ENCODE data around the gene ATP11A. TPM values are rescaled to one million over a fixed set of nuclear protein-coding genes. Genes with fewer than 3 reads are reported as not detected.

ATP11A gene
- total RNA-seq, 1 experiment from 2014 or later: 80.4 TPM

DNA sequence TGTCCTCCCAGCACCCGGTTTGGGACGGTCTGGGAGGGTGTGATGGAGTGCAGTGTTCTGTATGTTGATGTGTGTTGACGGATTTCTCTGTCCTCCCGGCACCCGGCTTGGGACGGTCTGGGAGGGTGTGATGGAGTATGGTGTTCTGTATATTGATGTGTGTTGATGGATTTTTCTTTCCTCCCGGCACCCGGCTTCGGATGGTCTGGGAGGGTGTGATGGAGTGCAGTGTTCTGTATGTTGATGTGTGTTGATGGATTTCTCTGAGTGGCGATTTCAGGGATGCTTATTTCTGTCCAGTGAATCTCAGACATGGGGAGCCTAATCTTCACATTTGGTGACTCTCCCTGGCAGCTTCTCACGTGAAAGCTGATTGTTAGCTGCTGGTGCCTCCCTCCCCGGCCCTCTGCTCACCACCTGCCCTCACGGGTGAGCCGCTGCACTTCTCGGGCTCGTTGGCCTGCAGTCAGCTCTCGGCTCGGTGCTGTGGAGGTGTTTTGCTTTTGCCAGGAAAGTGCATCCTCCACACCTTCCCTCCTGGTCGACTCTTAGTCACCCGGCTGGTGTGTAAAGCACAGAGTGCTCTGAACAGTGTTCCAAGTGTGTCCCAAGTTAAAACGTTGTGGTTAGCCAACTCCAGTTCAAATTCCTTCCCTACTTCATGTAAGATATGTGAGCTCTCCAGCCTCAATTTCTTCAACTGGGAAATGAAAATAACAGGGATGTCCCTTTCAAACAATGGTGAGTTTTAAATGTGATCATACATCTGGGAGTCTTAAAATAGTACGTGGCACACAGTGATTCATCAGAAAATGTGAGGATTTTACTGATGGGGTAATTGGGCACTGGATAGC, 54.6 kb downstream of the ATP11A start (continued):
- TF ChIP-seq, protein P1, sequence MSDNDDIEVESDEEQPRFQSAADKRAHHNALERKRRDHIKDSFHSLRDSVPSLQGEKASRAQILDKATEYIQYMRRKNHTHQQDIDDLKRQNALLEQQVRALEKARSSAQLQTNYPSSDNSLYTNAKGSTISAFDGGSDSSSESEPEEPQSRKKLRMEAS (IDR thresholded peaks at IDR 0.05): no peak
- TF ChIP-seq ZNF274 (IDR thresholded peaks at IDR 0.05; ENCODE audit: low read depth, low read length) (no peak), YY1 (IDR thresholded peaks at IDR 0.05; ENCODE audit: extremely low read depth, insufficient replicate concordance, low read depth, low read length) (no peak), POLR2A (IDR thresholded peaks at IDR 0.05; ENCODE audit: borderline replicate concordance, extremely low read depth, insufficient read depth, insufficient read length) (no peak), CEBPB (IDR thresholded peaks at IDR 0.05; ENCODE audit: low read depth) (no peak), TCF7L2 (IDR thresholded peaks at IDR 0.05; ENCODE audit: borderline replicate concordance, extremely low read depth, insufficient read depth, insufficient read length) (no peak), POLR2AphosphoS5 (IDR thresholded peaks at IDR 0.05; ENCODE audit: low read depth, low read length) (no peak)

GRCh38 chr13:112746044-112746443, 56.2 kb downstream of the ATP11A start:
- RAD21 ChIA-PET (ENCODE audit: low non-redundant PET in 1 of 2, low total read pairs in 2 of 2, uncharacterized antibody in 2 of 2, unreplicated experiment in 2 of 2): no interaction called here
- Histone ChIP-seq H3K27me3 (ENCODE audit: insufficient read depth, low read length) (no peaks in the 10 kb centered on the region), H3K36me3 (ENCODE audit: control insufficient read depth in 1 of 2, insufficient read depth in 2 of 2, low read length in 2 of 2) (no peaks in the 10 kb centered on the region), H4K20me1 (ENCODE audit: insufficient read depth) (no peaks in the 10 kb centered on the region), H3K9me3 (ENCODE audit: control insufficient read depth in 1 of 2, insufficient read depth in 1 of 2, low read depth in 1 of 2, low read length in 2 of 2) (no peaks in the 10 kb centered on the region), H3K4me2 (ENCODE audit: low read length) (no peak overlapping the region), H3K4me3 (replicated peaks in 1 of 2; ENCODE audit: low read depth in 1 of 2, low read length in 2 of 2) (no peak overlapping the region), H3K4me1 (ENCODE audit: control insufficient read depth in 1 of 2, insufficient read depth in 2 of 2, low read length in 2 of 2) (peaks cover 19 to 23% of the 10 kb centered on the region in 2 experiments), H3K27ac (ENCODE audit: low read depth, low read length) (no peak overlapping the region), H3K9ac (ENCODE audit: low read length) (no peak overlapping the region), H3K79me2 (ENCODE audit: insufficient read depth, low read length) (peaks cover 35% of the 10 kb centered on the region), H3K9me2 (ENCODE audit: insufficient read depth) (no peaks in the 10 kb centered on the region), H2AFZ (ENCODE audit: low read depth, low read length, poor library complexity, severe bottlenecking) (no peak overlapping the region)
- DNase-seq (ENCODE audit: low read depth, low spot score) (no peak), ATAC-seq (no peak)
- TF ChIP-seq TCF7L2 (IDR thresholded peaks at IDR 0.05; ENCODE audit: borderline replicate concordance, extremely low read depth, insufficient read depth, insufficient read length) (no peak), CBX3 (IDR thresholded peaks at IDR 0.05; ENCODE audit: low read depth) (no peak), EZH2phosphoT487 (IDR thresholded peaks at IDR 0.05; ENCODE audit: borderline replicate concordance) (no peak), ZNF274 (IDR thresholded peaks at IDR 0.05; ENCODE audit: low read depth, low read length) (no peak), FOSL1 (IDR thresholded peaks at IDR 0.05; ENCODE audit: low read depth) (no peak), ATF3 (IDR thresholded peaks at IDR 0.05) (no peak)
- intact Hi-C loops (cut with micrococcal nuclease): no loop called here
- BruUV-seq (replicated peaks): no TSS peak
- CTCF ChIA-PET: no interaction called here
- POLR2A ChIA-PET: no interaction called here

Data from HCT116 (cell line).